HG02852 (cell line): ENCODE results near the gene FITM1.

Source experiments
- ATAC-seq: cut with Tn5 transposase; IDR thresholded peaks from one replicate; pipeline ENCODE4 v1.9.1; 2021; ENCODE audit warnings: mild to moderate bottlenecking, moderate library complexity; ENCODE audit not compliant: unreplicated experiment

The FITM1 gene

GRCh38 chr14:24130380-24130716 is at the start of gene FITM1:
TSS of gene FITM1 (plus strand) at chr14:24130659. CDS start at chr14:24131564, 905 bp downstream.
- no peak for ATAC-seq

GRCh38 chr14:24080888-24081738 is 49.3 kb upstream of the FITM1 start:
- peak; percentile 90 for ATAC-seq

- ATAC-seq: no peak
These were observed 48.7 kb upstream of the FITM1 start for GRCh38 chr14:24081739-24082211.

- ATAC-seq: no peak
These were observed 47.9 kb upstream of the FITM1 start for GRCh38 chr14:24082411-24083080.

- no peak for ATAC-seq
These were observed 47.0 kb upstream of the FITM1 start for GRCh38 chr14:24083462-24083861.

- ATAC-seq: no peak
These were observed 46.0 kb upstream of the FITM1 start for GRCh38 chr14:24084440-24084839.

GRCh38 chr14:24085215-24085614 is 45.2 kb upstream of the FITM1 start:
- no peak for ATAC-seq

GRCh38 chr14:24086193-24086955 is 44.1 kb upstream of the FITM1 start:
- no peak for ATAC-seq

- ATAC-seq: no peak
These were observed 43.5 kb upstream of the FITM1 start for GRCh38 chr14:24087004-24087403.

GRCh38 chr14:24088095-24088494 is 42.4 kb upstream of the FITM1 start:
- no peak for ATAC-seq

GRCh38 chr14:24089890-24090289 is 40.6 kb upstream of the FITM1 start:
- ATAC-seq: no peak

- ATAC-seq: no peak
These were observed 38.4 kb upstream of the FITM1 start for GRCh38 chr14:24092110-24092504.

- no peak for ATAC-seq
These were observed 37.8 kb upstream of the FITM1 start for GRCh38 chr14:24092505-24093206.

- ATAC-seq: no peak
These were observed 37.1 kb upstream of the FITM1 start for GRCh38 chr14:24093207-24093900.

- ATAC-seq: peak; percentile 50
These were observed 36.3 kb upstream of the FITM1 start, which contains the start of gene PCK2 for GRCh38 chr14:24093901-24094840. TSS of gene PCK2 (plus strand) at chr14:24094311. CDS start at chr14:24094406, 95 bp downstream.

GRCh38 chr14:24094841-24095270 is 35.6 kb upstream of the FITM1 start:
- ATAC-seq: no peak

GRCh38 chr14:24095271-24096068 is 35.0 kb upstream of the FITM1 start:
- peak; percentile 70 for ATAC-seq

GRCh38 chr14:24096545-24097181 is 33.8 kb upstream of the FITM1 start:
- ATAC-seq: no peak
